Suprapubic skin (tissue), 4 donors: ENCODE measurements around the gene GARIN5A. TPM values are rescaled to one million over a fixed set of nuclear protein-coding genes. Genes with fewer than 3 reads are reported as not detected.

ENCODE experiments used
- DNase-seq, 2 donors: peaks; one replicate each; pipeline ENCODE4 v3.0.0-alpha.2; 2019; ENCODE audit warnings: low spot score in 2 of 2
- H3K27ac ChIP-seq: fragments of 200-600 bp; sonication (generic); one replicate; pipeline ENCODE4 v1.5.1; 2019
- H3K27me3 ChIP-seq: fragments of 200-600 bp; sonication (generic); one replicate; pipeline ENCODE4 v1.5.1; 2019
- H3K36me3 ChIP-seq: fragments of 200-600 bp; sonication (generic); one replicate; pipeline ENCODE4 v1.5.1; 2019
- H3K4me1 ChIP-seq: fragments of 200-600 bp; sonication (generic); one replicate; pipeline ENCODE4 v1.5.1; 2019
- H3K4me3 ChIP-seq: fragments of 200-600 bp; sonication (generic); one replicate; pipeline ENCODE4 v1.5.1; 2019; ENCODE audit warnings: mild to moderate bottlenecking
- H3K9me3 ChIP-seq: fragments of 200-600 bp; sonication (generic); one replicate; pipeline ENCODE4 v1.5.1; 2019
- EP300 ChIP-seq: sonication (generic); formaldehyde crosslinking; IDR thresholded peaks from one replicate; pipeline ENCODE4 v1.6.1; 2017; ENCODE audit warnings: antibody characterized with exemption
- POLR2A ChIP-seq, 2 donors: fragments of 450-650 bp; IDR thresholded peaks; one replicate each; pipeline ENCODE4 v1.6.1; 2017; ENCODE audit warnings: antibody characterized with exemption in 2 of 2, mild to moderate bottlenecking in 2 of 2, moderate library complexity in 2 of 2
- POLR2AphosphoS5 ChIP-seq, 3 donors: sonication (generic); formaldehyde crosslinking; IDR thresholded peaks; one replicate each; pipeline ENCODE4 v1.6.1; 2017; ENCODE audit warnings: antibody characterized with exemption in 3 of 3
- whole genome bisulfite sequencing: methylation state at CpG from one replicate; pipeline ENCODE4 v1.1.5; 2018; 5-methylcytosine and 5-hydroxymethylcytosine counted together
- total RNA-seq, 4 donors: library from RNA; depleted of rRNA; stranded (reverse); fragments of >200 nt; gene quantifications; one replicate each; pipeline ENCODE4 v1.1.0, GENCODE V29; 2016
- TF ChIP-seq, protein P1 (sequence below), 2 donors: fragments of 200-600 bp in 1 of 2; fragments of 450-650 bp in 1 of 2; sonication (generic) in 1 of 2; IDR thresholded peaks; one replicate each; pipeline ENCODE4 v1.5.1; 2016 to 2019; ENCODE audit warnings: antibody characterized with exemption in 2 of 2, mild to moderate bottlenecking in 1 of 2, moderate library complexity in 1 of 2

The GARIN5A gene
- total RNA-seq, 4 donors from 2014 or later, result 3.9 to 5.0 (median 4.2) TPM; not detected in 1

- H3K36me3 ChIP-seq, result no peaks in the 10 kb centered on the region
- no peaks in the 10 kb centered on the region for H3K4me1 ChIP-seq
- DNase-seq, result no peak
- H3K27me3 ChIP-seq, result peaks cover 41% of the 10 kb centered on the region
- TF ChIP-seq POLR2A (IDR thresholded peaks at IDR 0.05), result no peak
- no peak for TF ChIP-seq EP300
- TF ChIP-seq POLR2AphosphoS5 (IDR thresholded peaks at IDR 0.05), result no peak
- TF ChIP-seq, protein P1, sequence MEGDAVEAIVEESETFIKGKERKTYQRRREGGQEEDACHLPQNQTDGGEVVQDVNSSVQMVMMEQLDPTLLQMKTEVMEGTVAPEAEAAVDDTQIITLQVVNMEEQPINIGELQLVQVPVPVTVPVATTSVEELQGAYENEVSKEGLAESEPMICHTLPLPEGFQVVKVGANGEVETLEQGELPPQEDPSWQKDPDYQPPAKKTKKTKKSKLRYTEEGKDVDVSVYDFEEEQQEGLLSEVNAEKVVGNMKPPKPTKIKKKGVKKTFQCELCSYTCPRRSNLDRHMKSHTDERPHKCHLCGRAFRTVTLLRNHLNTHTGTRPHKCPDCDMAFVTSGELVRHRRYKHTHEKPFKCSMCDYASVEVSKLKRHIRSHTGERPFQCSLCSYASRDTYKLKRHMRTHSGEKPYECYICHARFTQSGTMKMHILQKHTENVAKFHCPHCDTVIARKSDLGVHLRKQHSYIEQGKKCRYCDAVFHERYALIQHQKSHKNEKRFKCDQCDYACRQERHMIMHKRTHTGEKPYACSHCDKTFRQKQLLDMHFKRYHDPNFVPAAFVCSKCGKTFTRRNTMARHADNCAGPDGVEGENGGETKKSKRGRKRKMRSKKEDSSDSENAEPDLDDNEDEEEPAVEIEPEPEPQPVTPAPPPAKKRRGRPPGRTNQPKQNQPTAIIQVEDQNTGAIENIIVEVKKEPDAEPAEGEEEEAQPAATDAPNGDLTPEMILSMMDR (IDR thresholded peaks at IDR 0.05), result no peak
- WGBS, result 4% methylated on average over 9 of the region's 12 CpGs
- H3K27ac ChIP-seq, result no peak overlapping the region
- no peak overlapping the region for H3K4me3 ChIP-seq
- H3K9me3 ChIP-seq, result no peaks in the 10 kb centered on the region
Measured at GRCh38 chr19:50492303-50493052, 15.8 kb upstream of the GARIN5A start.

DNA sequence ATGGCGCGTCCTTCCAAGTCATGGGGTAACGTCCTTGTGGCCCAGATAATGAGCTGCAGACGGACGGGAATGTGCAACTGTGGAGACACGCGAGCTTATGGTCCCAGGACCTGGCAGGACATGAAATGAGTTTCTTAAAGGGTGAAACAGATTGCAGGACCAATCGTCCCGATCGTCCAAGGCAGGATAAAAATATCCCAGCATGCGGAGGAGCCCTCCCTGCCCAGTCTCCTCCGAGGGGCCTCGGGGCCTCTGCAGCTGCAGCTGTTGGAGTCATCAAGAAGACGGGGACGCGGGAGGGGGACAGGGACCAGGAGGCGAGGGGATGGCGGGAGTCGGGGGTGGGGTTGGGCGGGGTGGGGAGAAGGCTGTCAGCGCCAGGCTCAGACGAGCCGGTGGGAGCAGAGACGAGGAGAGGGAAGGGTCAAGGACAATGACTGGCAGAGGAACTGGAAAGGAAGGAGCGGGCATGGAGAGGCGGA is 14.4 kb upstream of the GARIN5A start:
- H3K36me3 ChIP-seq, result no peaks in the 10 kb centered on the region
- TF ChIP-seq, protein P1 (IDR thresholded peaks at IDR 0.05), result no peak
- TF ChIP-seq POLR2A (IDR thresholded peaks at IDR 0.05) (no peak), POLR2AphosphoS5 (IDR thresholded peaks at IDR 0.05) (no peak), EP300 (no peak)
- no peak overlapping the region for H3K4me3 ChIP-seq
- H3K9me3 ChIP-seq, result no peaks in the 10 kb centered on the region
- 30% methylated on average over 26 of the region's 26 CpGs for WGBS
- no peak for DNase-seq
- no peak overlapping the region for H3K27ac ChIP-seq
- no peaks in the 10 kb centered on the region for H3K4me1 ChIP-seq
- peaks cover 49% of the 10 kb centered on the region for H3K27me3 ChIP-seq

- H3K9me3 ChIP-seq, result no peaks in the 10 kb centered on the region
- no peaks in the 10 kb centered on the region for H3K4me1 ChIP-seq
- DNase-seq, result no peak
- peaks cover 49% of the 10 kb centered on the region for H3K27me3 ChIP-seq
- no peak overlapping the region for H3K27ac ChIP-seq
- H3K36me3 ChIP-seq, result no peaks in the 10 kb centered on the region
- no peak for TF ChIP-seq POLR2AphosphoS5 (IDR thresholded peaks at IDR 0.05)
- TF ChIP-seq, protein P1 (IDR thresholded peaks at IDR 0.05), result no peak
- TF ChIP-seq POLR2A (IDR thresholded peaks at IDR 0.05), result no peak
- TF ChIP-seq EP300, result no peak
- no peak overlapping the region for H3K4me3 ChIP-seq
- 94% methylated on average over 16 of the region's 18 CpGs for WGBS
Measured at GRCh38 chr19:50490411-50490811, 13.8 kb upstream of the GARIN5A start.

DNA sequence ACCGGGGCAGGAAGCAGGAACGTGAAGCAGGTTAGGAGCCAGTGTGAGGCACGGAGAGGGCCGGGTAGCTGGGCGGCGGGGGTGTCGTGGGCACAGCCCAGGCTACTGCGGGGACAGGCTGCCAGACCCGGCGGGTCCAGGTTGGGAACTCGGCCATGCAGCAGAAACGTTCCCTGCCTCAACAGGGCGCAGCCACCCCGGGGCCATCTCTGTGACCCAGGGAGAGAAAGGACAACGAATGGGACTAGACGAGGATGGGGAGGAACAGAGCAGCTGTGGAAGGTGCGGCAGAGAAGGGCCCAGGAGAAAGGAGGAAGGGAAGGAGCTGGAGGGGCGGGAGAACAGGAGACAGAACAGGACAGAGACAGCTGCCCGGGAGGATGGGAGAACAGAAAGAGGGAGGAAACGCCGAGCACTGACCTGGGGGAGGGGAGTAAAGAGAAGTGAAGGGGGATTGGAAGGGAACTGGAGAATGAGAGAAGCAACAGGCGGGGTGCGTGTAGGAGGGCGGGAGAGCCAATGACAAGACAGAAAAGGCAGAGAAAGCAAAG is 12.9 kb upstream of the GARIN5A start:
- DNase-seq, result no peak
- Histone ChIP-seq H3K36me3 (no peaks in the 10 kb centered on the region), H3K4me1 (no peaks in the 10 kb centered on the region), H3K27ac (no peak overlapping the region), H3K9me3 (no peaks in the 10 kb centered on the region), H3K27me3 (peaks cover 49% of the 10 kb centered on the region), H3K4me3 (no peak overlapping the region)
- WGBS, result 33% methylated on average over 23 of the region's 24 CpGs
- TF ChIP-seq, protein P1 (IDR thresholded peaks at IDR 0.05), result no peak
- TF ChIP-seq EP300 (no peak), POLR2A (IDR thresholded peaks at IDR 0.05) (no peak), POLR2AphosphoS5 (IDR thresholded peaks at IDR 0.05) (no peak)

DNA sequence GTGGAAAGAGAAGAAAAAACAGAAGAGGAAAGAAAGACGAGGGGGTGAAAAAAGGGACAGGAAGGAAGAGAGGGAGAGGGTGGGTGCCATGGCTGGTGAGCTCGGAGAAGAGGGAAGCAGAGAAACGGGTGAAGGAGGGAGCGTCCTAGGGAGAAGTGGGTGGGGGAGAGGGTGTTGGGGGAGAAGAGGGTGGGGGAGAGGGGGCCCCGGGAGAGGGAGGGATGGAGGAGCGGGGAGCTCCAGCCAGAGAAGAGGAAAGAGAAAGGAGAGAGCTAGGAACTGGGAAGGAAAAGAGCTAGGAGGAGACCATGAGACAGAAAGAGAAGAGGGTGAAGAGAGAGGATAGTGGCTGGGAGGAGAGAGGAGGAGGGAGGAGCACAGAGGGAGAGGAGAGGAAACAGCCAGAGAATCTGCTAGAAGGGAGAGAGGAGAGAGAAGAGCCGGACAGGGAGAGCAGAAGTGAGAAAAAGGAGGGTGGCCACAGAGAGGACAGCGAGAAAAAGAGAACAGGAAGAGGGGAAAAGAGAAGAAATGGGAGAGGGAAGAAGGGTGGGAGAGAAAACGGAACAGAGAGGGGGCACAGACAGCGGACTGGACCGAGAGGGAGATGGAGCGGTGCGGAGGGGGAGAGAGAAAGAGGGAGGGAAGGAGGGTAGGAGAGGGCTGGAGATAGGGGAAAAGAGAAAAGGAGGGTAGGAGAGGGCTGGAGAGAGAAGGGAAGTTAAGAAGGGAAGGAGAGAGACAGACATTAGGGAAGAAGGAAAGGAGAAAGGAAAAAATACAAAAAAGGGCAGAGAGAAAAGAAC is 11.9 kb upstream of the GARIN5A start:
- H3K9me3 ChIP-seq, result no peaks in the 10 kb centered on the region
- no peak overlapping the region for H3K27ac ChIP-seq
- H3K4me3 ChIP-seq, result no peak overlapping the region
- DNase-seq, result no peak
- peaks cover 49% of the 10 kb centered on the region for H3K27me3 ChIP-seq
- TF ChIP-seq, protein P1 (IDR thresholded peaks at IDR 0.05), result no peak
- TF ChIP-seq POLR2AphosphoS5 (IDR thresholded peaks at IDR 0.05) (no peak), POLR2A (IDR thresholded peaks at IDR 0.05) (no peak), EP300 (no peak)
- H3K36me3 ChIP-seq, result peaks cover 1% of the 10 kb centered on the region
- 21% methylated on average over 13 of the region's 13 CpGs for WGBS
- no peaks in the 10 kb centered on the region for H3K4me1 ChIP-seq
